ENCODE measurements around the gene CCDC110. TPM values are rescaled to one million over a fixed set of nuclear protein-coding genes. Genes with fewer than 3 reads are reported as not detected.
"Not testable (repeated sequence)": the region's sequence is repeated elsewhere in the genome, so short reads cannot be mapped to it uniquely, and the experiment has no call there.

The CCDC110 gene
- total and polyA plus RNA-seq, 2 experiments from 2014 or later: 0.13 to 0.22 TPM

- H3K4me1 ChIP-seq (ENCODE audit: insufficient read depth): peaks cover 11% of the 10 kb centered on the region
- H3K36me3 ChIP-seq (ENCODE audit: low read depth): no peaks in the 10 kb centered on the region
- H3F3A ChIP-seq (ENCODE audit: insufficient read depth): no peaks in the 10 kb centered on the region
- in situ Hi-C loops (cut with MboI): no loop called here
- no peak overlapping the region for H3K27ac ChIP-seq
- no peak for TF ChIP-seq EZH2 (IDR thresholded peaks at IDR 0.05; ENCODE audit: insufficient read depth, poor library complexity, severe bottlenecking)
- no peak for TF ChIP-seq EZH2phosphoT487 (IDR thresholded peaks at IDR 0.05; ENCODE audit: insufficient read depth, low read depth)
- H3K4me2 ChIP-seq (ENCODE audit: unreplicated experiment): no peak overlapping the region
- no peaks in the 10 kb centered on the region for H3K9me2 ChIP-seq (ENCODE audit: insufficient read depth)
- 82 to 84% methylated on average over 4 of the region's 4 CpGs for WGBS, 2 experiments (ENCODE audit: low coverage in 1 of 2, low lambda C conversion rate in 2 of 2, missing lambda C conversion rate in 2 of 2)
- DNase-seq: no peak
- no peak overlapping the region for H3K4me3 ChIP-seq
- H3K79me2 ChIP-seq (ENCODE audit: insufficient read depth): no peaks in the 10 kb centered on the region
- no peaks in the 10 kb centered on the region for H4K20me1 ChIP-seq (ENCODE audit: insufficient read depth)
- H2AFZ ChIP-seq: no peak overlapping the region
- no peak overlapping the region for H3K9ac ChIP-seq
- H3K27me3 ChIP-seq (replicated peaks; ENCODE audit: insufficient read depth): no peaks in the 10 kb centered on the region
- H3K9me3 ChIP-seq (ENCODE audit: low read depth): no peaks in the 10 kb centered on the region
Observed at GRCh38 chr4:185515248-185515647, 43.7 kb upstream of the CCDC110 start.

- H2AFZ ChIP-seq: no peak overlapping the region
- no peak overlapping the region for H3K4me3 ChIP-seq
- no peaks in the 10 kb centered on the region for H3K79me2 ChIP-seq (ENCODE audit: insufficient read depth)
- no peaks in the 10 kb centered on the region for H3F3A ChIP-seq (ENCODE audit: insufficient read depth)
- H3K27me3 ChIP-seq (replicated peaks; ENCODE audit: insufficient read depth): no peaks in the 10 kb centered on the region
- H3K27ac ChIP-seq: no peak overlapping the region
- H4K20me1 ChIP-seq (ENCODE audit: insufficient read depth): no peaks in the 10 kb centered on the region
- H3K4me2 ChIP-seq (ENCODE audit: unreplicated experiment): no peak overlapping the region
- no peak for TF ChIP-seq EZH2 (IDR thresholded peaks at IDR 0.05; ENCODE audit: insufficient read depth, poor library complexity, severe bottlenecking)
- TF ChIP-seq EZH2phosphoT487 (IDR thresholded peaks at IDR 0.05; ENCODE audit: insufficient read depth, low read depth): no peak
- H3K36me3 ChIP-seq (ENCODE audit: low read depth): no peaks in the 10 kb centered on the region
- 95 to 97% methylated on average over 17 of the region's 17 CpGs for WGBS, 2 experiments (ENCODE audit: low coverage in 1 of 2, low lambda C conversion rate in 2 of 2, missing lambda C conversion rate in 2 of 2)
- no peaks in the 10 kb centered on the region for H3K9me3 ChIP-seq (ENCODE audit: low read depth)
- H3K9me2 ChIP-seq (ENCODE audit: insufficient read depth): no peaks in the 10 kb centered on the region
- H3K4me1 ChIP-seq (ENCODE audit: insufficient read depth): peaks cover 11% of the 10 kb centered on the region
- no peak overlapping the region for H3K9ac ChIP-seq
- in situ Hi-C loops (cut with MboI): no loop called here
- DNase-seq: no peak
Observed at GRCh38 chr4:185514182-185514697, 42.7 kb upstream of the CCDC110 start.

- TF ChIP-seq EZH2 (IDR thresholded peaks at IDR 0.05; ENCODE audit: insufficient read depth, poor library complexity, severe bottlenecking): no peak
- no peak for TF ChIP-seq EZH2phosphoT487 (IDR thresholded peaks at IDR 0.05; ENCODE audit: insufficient read depth, low read depth)
- Histone ChIP-seq H3K27ac (no peak overlapping the region), H3F3A (ENCODE audit: insufficient read depth) (no peaks in the 10 kb centered on the region), H3K4me1 (ENCODE audit: insufficient read depth) (peaks cover 11% of the 10 kb centered on the region), H3K4me3 (no peak overlapping the region), H3K4me2 (ENCODE audit: unreplicated experiment) (no peak overlapping the region), H3K9me2 (ENCODE audit: insufficient read depth) (no peaks in the 10 kb centered on the region), H3K36me3 (ENCODE audit: low read depth) (no peaks in the 10 kb centered on the region), H3K27me3 (replicated peaks; ENCODE audit: insufficient read depth) (no peaks in the 10 kb centered on the region), H3K9ac (no peak overlapping the region), H3K79me2 (ENCODE audit: insufficient read depth) (no peaks in the 10 kb centered on the region), H4K20me1 (ENCODE audit: insufficient read depth) (no peaks in the 10 kb centered on the region), H3K9me3 (ENCODE audit: low read depth) (no peaks in the 10 kb centered on the region), H2AFZ (no peak overlapping the region)
- DNase-seq: no peak
- 93 to 94% methylated on average over 10 of the region's 10 CpGs for WGBS, 2 experiments (ENCODE audit: low coverage in 1 of 2, low lambda C conversion rate in 2 of 2, missing lambda C conversion rate in 2 of 2)
- in situ Hi-C loops (cut with MboI): no loop called here
Observed at GRCh38 chr4:185513489-185514181, 42.1 kb upstream of the CCDC110 start.

GRCh38 chr4:185512516-185512915 lies 41.0 kb upstream of the CCDC110 start:
- no peaks in the 10 kb centered on the region for H4K20me1 ChIP-seq (ENCODE audit: insufficient read depth)
- no peak overlapping the region for H3K27ac ChIP-seq
- no peaks in the 10 kb centered on the region for H3F3A ChIP-seq (ENCODE audit: insufficient read depth)
- no peak overlapping the region for H3K9ac ChIP-seq
- WGBS, 2 experiments (ENCODE audit: low coverage in 1 of 2, low lambda C conversion rate in 2 of 2, missing lambda C conversion rate in 2 of 2): 30 to 33% methylated on average over 3 of the region's 3 CpGs
- no peaks in the 10 kb centered on the region for H3K36me3 ChIP-seq (ENCODE audit: low read depth)
- no peaks in the 10 kb centered on the region for H3K27me3 ChIP-seq (replicated peaks; ENCODE audit: insufficient read depth)
- peak; percentile 83 for DNase-seq
- TF ChIP-seq EZH2 (IDR thresholded peaks at IDR 0.05; ENCODE audit: insufficient read depth, poor library complexity, severe bottlenecking) (no peak), EZH2phosphoT487 (IDR thresholded peaks at IDR 0.05; ENCODE audit: insufficient read depth, low read depth) (no peak)
- no peaks in the 10 kb centered on the region for H3K9me2 ChIP-seq (ENCODE audit: insufficient read depth)
- H2AFZ ChIP-seq: no peak overlapping the region
- no peak overlapping the region for H3K4me3 ChIP-seq
- in situ Hi-C loops (cut with MboI): no loop called here
- H3K9me3 ChIP-seq (ENCODE audit: low read depth): no peaks in the 10 kb centered on the region
- H3K4me1 ChIP-seq (ENCODE audit: insufficient read depth): peaks cover 11% of the 10 kb centered on the region
- peak overlapping the region; percentile 49 for H3K4me2 ChIP-seq (ENCODE audit: unreplicated experiment)
- H3K79me2 ChIP-seq (ENCODE audit: insufficient read depth): no peaks in the 10 kb centered on the region

GRCh38 chr4:185511243-185511642 lies 39.7 kb upstream of the CCDC110 start:
- H3K4me1 ChIP-seq (ENCODE audit: insufficient read depth): peaks cover 11% of the 10 kb centered on the region
- H3K27ac ChIP-seq; H3K79me2 ChIP-seq (ENCODE audit: insufficient read depth); H3F3A ChIP-seq (ENCODE audit: insufficient read depth); H3K27me3 ChIP-seq (replicated peaks; ENCODE audit: insufficient read depth); H3K36me3 ChIP-seq (ENCODE audit: low read depth); H3K9me2 ChIP-seq (ENCODE audit: insufficient read depth); H2AFZ ChIP-seq; H3K9ac ChIP-seq; H3K4me2 ChIP-seq (ENCODE audit: unreplicated experiment); H4K20me1 ChIP-seq (ENCODE audit: insufficient read depth); H3K9me3 ChIP-seq (ENCODE audit: low read depth); in situ Hi-C loops (cut with MboI); DNase-seq; H3K4me3 ChIP-seq: not testable (repeated sequence)
- WGBS, 2 experiments (ENCODE audit: low coverage in 1 of 2, low lambda C conversion rate in 2 of 2, missing lambda C conversion rate in 2 of 2): 50 to 61% methylated on average over 2 of the region's 2 CpGs
